ENCODE measurements around the gene DYNLT4.
A peak's percentile ranks its signal among the peaks of the same experiment; 100 is the strongest.

DYNLT4 gene

GRCh38 chr1:44808063-44808937 is 1.1 kb upstream of the DYNLT4 start, which contains the start of gene BTBD19:
Gene BTBD19, plus strand, starts transcription at chr1:44808523. Its CDS starts 298 bp downstream, at chr1:44808821.
- no peak for TF ChIP-seq CTCF (IDR thresholded peaks at IDR 0.05; ENCODE audit: control insufficient read depth, insufficient read depth, low read depth, low read length, missing control alignments)
- DNase-seq (ENCODE audit: low read depth), result no peak
- peak within 1 kb of the TSS; percentile 42 for H3K4me3 ChIP-seq (ENCODE audit: control insufficient read depth, low read depth, low read length)

- DNase-seq (ENCODE audit: low read depth), result peak; percentile 99
- peak overlapping the region; percentile 33; the same call in 1 of the 2 replicates for H3K4me3 ChIP-seq (ENCODE audit: control insufficient read depth, low read depth, low read length)
- TF ChIP-seq CTCF (IDR thresholded peaks at IDR 0.05; ENCODE audit: control insufficient read depth, insufficient read depth, low read depth, low read length, missing control alignments), result no peak
Observed at GRCh38 chr1:44807364-44808062, 362 bp upstream of the DYNLT4 start.

DNA sequence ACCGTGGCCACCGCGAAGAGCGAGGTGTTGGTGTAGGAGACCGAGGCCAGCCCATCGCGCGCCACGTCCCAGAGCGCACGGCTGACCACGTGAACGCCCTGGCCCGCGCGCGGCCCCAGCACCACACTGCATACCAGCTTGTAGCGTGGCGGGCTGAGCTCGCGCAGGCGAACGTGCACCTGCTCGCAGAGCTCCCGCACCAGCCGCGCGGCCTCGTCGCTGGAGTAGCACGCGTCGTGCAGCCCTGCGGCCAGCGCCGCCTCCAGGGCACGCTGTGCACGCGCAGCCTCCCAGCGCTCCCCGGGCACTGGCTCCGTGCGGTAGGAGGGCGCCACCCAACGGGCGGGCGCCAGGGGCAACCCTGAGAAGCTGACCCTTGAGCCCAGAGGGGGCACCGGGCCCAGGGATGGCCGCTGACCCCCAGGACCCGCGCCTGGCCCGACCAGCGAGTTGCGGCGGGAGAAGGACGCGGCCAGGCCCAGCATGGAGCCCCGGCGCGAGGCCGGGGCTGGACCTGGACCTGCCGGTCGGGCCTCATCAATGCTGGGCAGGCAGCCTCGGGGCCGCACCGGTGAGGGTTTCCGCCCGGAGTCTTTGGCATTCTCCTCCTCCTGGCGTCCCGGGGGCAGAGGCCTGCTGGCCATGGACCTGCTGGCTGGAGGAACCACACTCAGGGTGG is 987 bp downstream of the DYNLT4 start:
- no peak for DNase-seq (ENCODE audit: low read depth)
- no peak overlapping the region; the same call in 1 of the 2 replicates for H3K4me3 ChIP-seq (ENCODE audit: control insufficient read depth, low read depth, low read length)
- no peak for TF ChIP-seq CTCF (IDR thresholded peaks at IDR 0.05; ENCODE audit: control insufficient read depth, insufficient read depth, low read depth, low read length, missing control alignments)

DNA sequence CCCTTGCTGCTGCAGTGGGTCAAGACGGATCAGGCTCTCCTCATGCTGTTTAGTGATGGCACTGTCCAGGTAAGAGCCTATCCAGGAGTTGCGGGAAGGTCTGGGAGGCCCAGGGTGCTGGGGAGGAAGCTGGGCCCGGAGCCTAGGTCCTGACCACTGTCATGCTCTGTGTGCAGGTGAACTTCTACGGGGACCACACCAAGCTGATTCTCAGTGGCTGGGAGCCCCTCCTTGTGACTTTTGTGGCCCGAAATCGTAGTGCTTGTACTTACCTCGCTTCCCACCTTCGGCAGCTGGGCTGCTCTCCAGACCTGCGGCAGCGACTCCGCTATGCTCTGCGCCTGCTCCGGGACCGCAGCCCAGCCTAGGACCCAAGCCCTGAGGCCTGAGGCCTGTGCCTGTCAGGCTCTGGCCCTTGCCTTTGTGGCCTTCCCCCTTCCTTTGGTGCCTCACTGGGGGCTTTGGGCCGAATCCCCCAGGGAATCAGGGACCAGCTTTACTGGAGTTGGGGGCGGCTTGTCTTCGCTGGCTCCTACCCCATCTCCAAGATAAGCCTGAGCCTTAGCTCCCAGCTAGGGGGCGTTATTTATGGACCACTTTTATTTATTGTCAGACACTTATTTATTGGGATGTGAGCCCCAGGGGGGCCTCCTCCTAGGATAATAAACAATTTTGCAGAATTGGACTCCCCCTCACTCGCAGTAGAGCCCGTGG is 1.7 kb downstream of the DYNLT4 start:
- DNase-seq (ENCODE audit: low read depth), result no peak
- no peak for TF ChIP-seq CTCF (IDR thresholded peaks at IDR 0.05; ENCODE audit: control insufficient read depth, insufficient read depth, low read depth, low read length, missing control alignments)
- H3K4me3 ChIP-seq (ENCODE audit: control insufficient read depth, low read depth, low read length), result no peak overlapping the region

DNA sequence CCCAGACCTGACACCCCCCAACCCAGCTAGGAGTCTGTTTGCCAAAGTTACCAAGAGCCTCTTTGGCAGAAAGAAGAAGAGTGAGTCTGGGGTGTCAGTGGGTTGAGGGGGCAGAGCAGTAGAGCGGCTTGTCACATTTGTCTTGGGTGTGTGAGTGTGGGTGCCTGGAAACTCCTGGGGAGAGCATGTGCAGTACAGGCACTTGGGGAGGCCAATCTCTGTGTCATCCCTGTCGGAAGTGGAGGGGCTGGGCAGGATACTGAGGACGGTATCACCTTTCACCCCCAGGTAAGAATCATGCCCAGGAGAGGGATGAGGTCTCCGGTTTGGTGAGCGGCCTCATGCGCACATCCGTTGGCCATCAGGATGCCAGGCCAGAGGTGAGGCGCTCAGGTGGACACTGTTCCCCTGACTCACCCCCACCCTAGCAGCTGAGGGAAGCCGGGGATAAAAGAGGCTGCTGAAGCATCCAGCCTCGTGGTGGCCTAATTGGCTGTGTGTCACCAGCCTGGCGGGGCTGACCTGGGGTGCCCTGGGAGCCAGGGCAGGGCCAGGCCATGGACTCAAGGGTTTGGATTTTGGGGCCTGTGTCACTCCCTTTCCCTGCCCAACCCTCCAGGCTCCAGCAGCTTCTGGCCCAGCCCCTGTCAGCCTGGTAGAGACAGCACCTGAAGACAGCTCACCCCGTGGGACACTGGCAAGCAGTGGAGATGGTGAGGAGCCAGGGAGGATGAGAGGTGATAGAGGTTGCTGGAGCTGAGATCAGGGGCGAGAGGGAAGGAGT is 3.6 kb downstream of the DYNLT4 start:
- H3K4me3 ChIP-seq (ENCODE audit: control insufficient read depth, low read depth, low read length), result peak overlapping the region; percentile 97; the same call in 1 of the 2 replicates
- no peak for DNase-seq (ENCODE audit: low read depth)
- no peak for TF ChIP-seq CTCF (IDR thresholded peaks at IDR 0.05; ENCODE audit: control insufficient read depth, insufficient read depth, low read depth, low read length, missing control alignments)
